ENCODE data around the gene LMTK3. TPM values are rescaled to one million over a fixed set of nuclear protein-coding genes. Genes with fewer than 3 reads are reported as not detected.
A peak's percentile ranks its signal among the peaks of the same experiment; 100 is the strongest.

Gene LMTK3
- total and polyA plus RNA-seq, 2 of the 4 experiments (the other 2 are of a cell fraction), result 0.18 to 0.87 TPM

- Histone ChIP-seq H2AK9ac (replicated peaks; ENCODE audit: low read depth, low read length, poor library complexity) (no peak overlapping the region), H3K9ac (ENCODE audit: low read depth, low read length) (no peak overlapping the region), H3K4me1 (ENCODE audit: control insufficient read depth, insufficient read depth, low read length) (peaks cover 6% of the 10 kb centered on the region; the same call in 1 of the 2 replicates), H3K9me3 (ENCODE audit: control insufficient read depth, insufficient read depth, low read length) (no peaks in the 10 kb centered on the region), H3K36me3 (ENCODE audit: control insufficient read depth, insufficient read depth, low read length) (peaks cover 76% of the 10 kb centered on the region), H3K27ac (ENCODE audit: insufficient read depth, low read length) (no peak overlapping the region), H3K9me1 (ENCODE audit: insufficient read depth, low read length) (peaks cover 11% of the 10 kb centered on the region), H3K79me1 (ENCODE audit: low read depth in 1 of 2, low read length in 2 of 2) (peaks cover 12 to 55% of the 10 kb centered on the region in 2 experiments), H2BK5ac (ENCODE audit: low read depth, low read length, poor library complexity, severe bottlenecking) (no peak overlapping the region), H2BK20ac (ENCODE audit: low read depth, low read length) (no peak overlapping the region), H3K56ac (ENCODE audit: extremely low read depth, insufficient read depth, low read length) (no peak overlapping the region), H3K4me3 (ENCODE audit: insufficient read depth, low read depth, low read length) (no peak overlapping the region), H4K91ac (ENCODE audit: insufficient read depth, low read depth, low read length) (no peak overlapping the region), H4K5ac (ENCODE audit: low read depth, low read length) (no peak overlapping the region), H2BK15ac (ENCODE audit: low read depth, low read length) (no peak overlapping the region), H4K8ac (ENCODE audit: low read depth in 2 of 2, low read length in 2 of 2) (no peak overlapping the region), H2BK120ac (ENCODE audit: low read depth, low read length) (no peak overlapping the region), H4K20me1 (ENCODE audit: insufficient read depth, low read length) (peaks cover 51% of the 10 kb centered on the region), H3K4ac (ENCODE audit: low read depth, low read length) (no peak overlapping the region), H3K4me2 (ENCODE audit: low read depth, low read length) (no peak overlapping the region), H3K14ac (replicated peaks; ENCODE audit: low read depth, low read length) (no peak overlapping the region), H3K27me3 (ENCODE audit: control insufficient read depth, insufficient read depth, low read length) (no peaks in the 10 kb centered on the region), H2AFZ (replicated peaks; ENCODE audit: low read length, poor library complexity) (no peak overlapping the region), H2AK5ac (ENCODE audit: low read depth, low read length) (no peak overlapping the region), H3K23ac (ENCODE audit: low read depth, low read length) (no peak overlapping the region), H3K18ac (ENCODE audit: low read depth, low read length) (no peak overlapping the region)
- DNase-seq (no peak), ATAC-seq (ENCODE audit: low read depth) (no peak)
- in situ Hi-C loops (cut with MboI; ENCODE audit: low sequenced_read_pairs), result no loop called here
- dilution Hi-C loops (cut with HindIII; ENCODE audit: low sequenced_read_pairs, unreplicated experiment), result no loop called here
- intact Hi-C loops (cut with micrococcal nuclease), result no loop called here
- 90% methylated on average over 4 of the region's 9 CpGs; no CpG with 5 or more reads in 1 of the 2 experiments for WGBS, 2 experiments (ENCODE audit: extremely low coverage in 2 of 2, insufficient read length in 1 of 2)
- BruUV-seq (replicated peaks), result no TSS peak
- ChIA-PET CTCF (no interaction called here), POLR2A (ENCODE audit: unreplicated experiment) (no interaction called here)
- TF ChIP-seq RAD21 (IDR thresholded peaks at IDR 0.05; ENCODE audit: low read length) (no peak), MXI1 (IDR thresholded peaks at IDR 0.05; ENCODE audit: borderline replicate concordance, low read depth, low read length) (no peak), NFE2L2 (IDR thresholded peaks at IDR 0.05; ENCODE audit: low read depth, low read length) (no peak), BHLHE40 (IDR thresholded peaks at IDR 0.05; ENCODE audit: low read depth, low read length) (no peak), CEBPB (IDR thresholded peaks at IDR 0.05; ENCODE audit: low read depth, low read length) (peak; percentile 61), CTCF (conservative IDR thresholded peaks at IDR 0.05; ENCODE audit: low read depth, low read length) (no peak), RCOR1 (IDR thresholded peaks at IDR 0.05; ENCODE audit: insufficient replicate concordance, low read length) (no peak)
- TF ChIP-seq, protein P1, sequence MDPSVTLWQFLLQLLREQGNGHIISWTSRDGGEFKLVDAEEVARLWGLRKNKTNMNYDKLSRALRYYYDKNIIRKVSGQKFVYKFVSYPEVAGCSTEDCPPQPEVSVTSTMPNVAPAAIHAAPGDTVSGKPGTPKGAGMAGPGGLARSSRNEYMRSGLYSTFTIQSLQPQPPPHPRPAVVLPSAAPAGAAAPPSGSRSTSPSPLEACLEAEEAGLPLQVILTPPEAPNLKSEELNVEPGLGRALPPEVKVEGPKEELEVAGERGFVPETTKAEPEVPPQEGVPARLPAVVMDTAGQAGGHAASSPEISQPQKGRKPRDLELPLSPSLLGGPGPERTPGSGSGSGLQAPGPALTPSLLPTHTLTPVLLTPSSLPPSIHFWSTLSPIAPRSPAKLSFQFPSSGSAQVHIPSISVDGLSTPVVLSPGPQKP (IDR thresholded peaks at IDR 0.05; ENCODE audit: borderline replicate concordance, low read depth, low read length), result no peak
Observed at GRCh38 chr19:48476176-48476575, 35.5 kb downstream of the LMTK3 start.

All from IMR-90 (cell line).